HCT116 (cell line): ENCODE data around the gene SNRPB. TPM values are rescaled to one million over a fixed set of nuclear protein-coding genes. Genes with fewer than 3 reads are reported as not detected.

Experiments
- ATAC-seq: fragments of 200-7000 bp; cut with Tn5 transposase; 2 replicates; pipeline ENCODE4 v1.9.1; 2020; ENCODE audit warnings: mild to moderate bottlenecking, moderate library complexity
- BruUV-seq: library from RNA; stranded (reverse); fragments of 400-500 nt; replicated peaks from 2 replicates; lab custom pipeline; 2021; lab: Mats Ljungman, UMichigan
- CTCF ChIA-PET: fragments of 300-600 bp; sonication (Branson Sonifier 250); formaldehyde crosslinking; loops from one replicate; lab custom pipeline; 2021; ENCODE audit warnings: antibody characterized with exemption; lab: Charles Lee
- POLR2A ChIA-PET: fragments of 300-600, 350-600 bp; sonication (Branson Sonifier 250); formaldehyde crosslinking; loops from one replicate; lab custom pipeline; 2021; ENCODE audit warnings: antibody characterized with exemption; lab: Charles Lee
- RAD21 ChIA-PET, 2 experiments: fragments of 300-600 bp; sonication (Branson Sonifier 250); formaldehyde crosslinking; loops; one replicate each; lab custom pipeline; 2023; ENCODE audit warnings: low total read pairs in 2 of 2; ENCODE audit not compliant: uncharacterized antibody in 2 of 2, unreplicated experiment in 2 of 2, low non-redundant PET in 1 of 2; lab: Charles Lee
- DNase-seq: peaks from one replicate; pipeline ENCODE4 v3.0.0-alpha.2; 2010; ENCODE audit warnings: low read depth, low spot score
- H2AFZ ChIP-seq: fragments of 200-600 bp; shearing (Covaris generic), sonication (generic); 2 replicates; pipeline ENCODE4 v1.6.1; 2017; ENCODE audit warnings: low read depth, mixed run types, mixed read lengths, antibody characterized with exemption, low read length; ENCODE audit not compliant: poor library complexity, severe bottlenecking
- H3K27ac ChIP-seq: 2 replicates; pipeline ENCODE4 v1.5.1; 2012; ENCODE audit warnings: low read depth, low read length
- H3K27me3 ChIP-seq: fragments of 200-600 bp; sonication (generic); 2 replicates; pipeline ENCODE4 v1.6.1; 2016; ENCODE audit warnings: mixed run types, low read length, mixed read lengths; ENCODE audit not compliant: insufficient read depth
- H3K36me3 ChIP-seq, 2 experiments: fragments of 200-500 bp in 1 of 2; fragments of 200-600 bp in 1 of 2; sonication (Bioruptor generic) in 1 of 2; sonication (generic) in 1 of 2; 2 replicates each; pipeline versions ENCODE4 v1.5.1 to v1.6.1; 2014 to 2016; ENCODE audit warnings: low read length in 2 of 2, inconsistent platforms in 1 of 2, mixed read lengths in 1 of 2, mixed run types in 1 of 2; ENCODE audit not compliant: insufficient read depth in 2 of 2, control insufficient read depth in 1 of 2
- H3K4me1 ChIP-seq, 2 experiments: fragments of 200-600 bp in 1 of 2; sonication (generic) in 1 of 2; 2 replicates each; pipeline versions ENCODE4 v1.5.1 to v1.6.1; 2012 to 2017; ENCODE audit warnings: low read length in 2 of 2, inconsistent platforms in 1 of 2, mild to moderate bottlenecking in 1 of 2, mixed read lengths in 1 of 2, mixed run types in 1 of 2, moderate library complexity in 1 of 2; ENCODE audit not compliant: insufficient read depth in 2 of 2, control insufficient read depth in 1 of 2
- H3K4me2 ChIP-seq: fragments of 200-600 bp; sonication (generic); 2 replicates; pipeline ENCODE4 v1.6.1; 2017; ENCODE audit warnings: mixed run types, low read length, mixed read lengths
- H3K4me3 ChIP-seq, 2 experiments: fragments of 200-600 bp in 1 of 2; sonication (generic) in 1 of 2; replicated peaks in 1 of 2; 2 replicates each; pipeline ENCODE4 v1.5.1; 2011 to 2016; ENCODE audit warnings: low read length in 2 of 2, control low read depth in 1 of 2, low read depth in 1 of 2, mild to moderate bottlenecking in 1 of 2, mixed read lengths in 1 of 2, mixed run types in 1 of 2
- H3K79me2 ChIP-seq: fragments of 200-600 bp; sonication (generic); 2 replicates; pipeline ENCODE4 v1.6.1; 2017; ENCODE audit warnings: mild to moderate bottlenecking, mixed run types, low read length, moderate library complexity, mixed read lengths; ENCODE audit not compliant: insufficient read depth
- H3K9ac ChIP-seq: fragments of 200-600 bp; sonication (generic); 2 replicates; pipeline ENCODE4 v1.6.1; 2016; ENCODE audit warnings: low read length, mixed read lengths
- H3K9me2 ChIP-seq: fragments of 200-600 bp; sonication (generic), shearing (Covaris generic); 2 replicates; pipeline ENCODE4 v1.6.1; 2017; ENCODE audit warnings: mixed run types, mild to moderate bottlenecking, moderate library complexity; ENCODE audit not compliant: insufficient read depth
- H3K9me3 ChIP-seq, 2 experiments: fragments of 200-500 bp in 1 of 2; fragments of 200-600 bp in 1 of 2; sonication (Bioruptor generic) in 1 of 2; sonication (generic) in 1 of 2; 2 replicates each; pipeline ENCODE4 v1.6.1; 2014 to 2017; ENCODE audit warnings: low read length in 2 of 2, mixed read lengths in 2 of 2, inconsistent platforms in 1 of 2, low read depth in 1 of 2, mild to moderate bottlenecking in 1 of 2, mixed run types in 1 of 2, moderate library complexity in 1 of 2; ENCODE audit not compliant: control insufficient read depth in 1 of 2, insufficient read depth in 1 of 2
- H4K20me1 ChIP-seq: fragments of 200-600 bp; sonication (generic), shearing (Covaris generic); 2 replicates; pipeline ENCODE4 v1.6.1; 2017; ENCODE audit warnings: mixed run types, mild to moderate bottlenecking, moderate library complexity; ENCODE audit not compliant: insufficient read depth
- CEBPB ChIP-seq: IDR thresholded peaks from 2 replicates; pipeline ENCODE4 v1.6.1; 2012; ENCODE audit warnings: low read depth
- EGR1 ChIP-seq: IDR thresholded peaks from 2 replicates; pipeline ENCODE4 v1.6.1; 2012; ENCODE audit warnings: low read depth
- ELF1 ChIP-seq: IDR thresholded peaks from 2 replicates; pipeline ENCODE4 v1.6.1; 2012; ENCODE audit warnings: low read depth, borderline replicate concordance
- EZH2 ChIP-seq: fragments of 200-600 bp; sonication (generic); IDR thresholded peaks from 2 replicates; pipeline ENCODE4 v1.6.1; 2017; ENCODE audit warnings: antibody characterized with exemption, mixed run types
- EZH2phosphoT487 ChIP-seq: fragments of 200-600 bp; IDR thresholded peaks from 2 replicates; pipeline ENCODE4 v1.6.1; 2018; ENCODE audit warnings: antibody characterized with exemption, borderline replicate concordance
- FOSL1 ChIP-seq: IDR thresholded peaks from 2 replicates; pipeline ENCODE4 v1.6.1; 2012; ENCODE audit warnings: low read depth
- POLR2A ChIP-seq: IDR thresholded peaks from 2 replicates; pipeline ENCODE4 v1.7.0; 2011; ENCODE audit warnings: borderline replicate concordance; ENCODE audit not compliant: insufficient read depth, insufficient read length; ENCODE audit errors: extremely low read depth
- POLR2AphosphoS5 ChIP-seq: IDR thresholded peaks from 2 replicates; pipeline ENCODE4 v1.6.1; 2011; ENCODE audit warnings: mild to moderate bottlenecking, low read depth, low read length, moderate library complexity
- RAD21 ChIP-seq: IDR thresholded peaks from 2 replicates; pipeline ENCODE4 v1.6.1; 2012; ENCODE audit warnings: low read depth, mild to moderate bottlenecking
- SIN3A ChIP-seq: IDR thresholded peaks from 2 replicates; pipeline ENCODE4 v1.6.1; 2012; ENCODE audit warnings: low read depth
- SP1 ChIP-seq: IDR thresholded peaks from 2 replicates; pipeline ENCODE4 v1.6.1; 2012; ENCODE audit warnings: low read depth
- SRF ChIP-seq: IDR thresholded peaks from 2 replicates; pipeline ENCODE4 v1.6.1; 2012; ENCODE audit warnings: low read depth
- TCF7L2 ChIP-seq: IDR thresholded peaks from 2 replicates; pipeline ENCODE4 v1.7.0; 2011; ENCODE audit warnings: borderline replicate concordance, inconsistent platforms; ENCODE audit not compliant: insufficient read depth, insufficient read length; ENCODE audit errors: extremely low read depth
- ZBTB33 ChIP-seq: IDR thresholded peaks from 2 replicates; pipeline ENCODE4 v1.6.1; 2011; ENCODE audit warnings: mild to moderate bottlenecking, low read length, moderate library complexity; ENCODE audit not compliant: insufficient replicate concordance; ENCODE audit errors: extremely low read depth
- ZFX ChIP-seq: fragments of 450-650 bp; IDR thresholded peaks from 2 replicates; pipeline ENCODE4 v1.6.1; 2017
- intact Hi-C: fragments of 100-400 bp; cut with micrococcal nuclease; formaldehyde crosslinking; loops from 2 replicates; pipeline ENCODE4 v1.10.0; 2022
- total RNA-seq: library from RNA; stranded (reverse); gene quantifications from one replicate; pipeline ENCODE4 v1.2.1, GENCODE V29; 2021; ENCODE audit not compliant: unreplicated experiment
- TF ChIP-seq, protein P1 (sequence below): IDR thresholded peaks from 2 replicates; pipeline ENCODE4 v1.6.1; 2012
- TF ChIP-seq, protein P2 (sequence below), 3 experiments: fragments of 200-600 bp in 1 of 3; sonication (generic) in 1 of 3; IDR thresholded peaks in 2 of 3; conservative IDR thresholded peaks in 1 of 3; 2 replicates each; pipeline ENCODE4 v1.5.1; 2012 to 2017; ENCODE audit warnings: low read depth in 2 of 3, low read length in 2 of 3, antibody characterized with exemption in 1 of 3, borderline replicate concordance in 1 of 3, control low read depth in 1 of 3, mild to moderate bottlenecking in 1 of 3, mixed read lengths in 1 of 3, mixed run types in 1 of 3, moderate library complexity in 1 of 3; ENCODE audit not compliant: insufficient read depth in 1 of 3

The SNRPB gene
- total RNA-seq, 1 experiment from 2014 or later, result 469 TPM

DNA sequence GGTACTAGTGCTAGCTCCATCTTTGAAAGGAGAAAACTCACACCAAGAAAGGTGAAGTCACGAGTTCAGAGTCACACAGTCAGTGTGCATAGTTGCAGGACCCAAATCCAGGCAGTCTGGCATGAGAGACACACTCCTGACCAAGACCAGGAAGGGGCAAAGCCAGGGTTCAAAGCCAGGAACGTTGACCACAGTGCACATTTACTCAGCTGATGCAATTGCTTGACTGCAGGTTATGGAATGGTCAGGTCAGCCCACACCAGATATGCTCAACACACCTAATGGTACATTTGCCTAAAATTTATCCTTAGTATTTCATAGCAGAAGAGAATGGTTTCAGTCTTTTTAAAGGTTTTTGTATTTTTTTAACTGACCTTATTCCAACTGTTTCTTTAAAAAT is 52.2 kb downstream of the SNRPB start:
- CTCF ChIA-PET, result interaction anchor here (1.2 kb wide), 1 partner anchor 211 kb away, joined by 4 read pairs; no protein-coding TSS in a partner anchor
- ATAC-seq, result no peak

More for the DNA sequence above, 52.2 kb downstream of the SNRPB start:
- Histone ChIP-seq H3K4me2 (no peak overlapping the region), H3K4me3 (no peak overlapping the region), H3K27me3 (no peaks in the 10 kb centered on the region), H2AFZ (no peak overlapping the region), H3K9ac (no peak overlapping the region), H3K79me2 (no peaks in the 10 kb centered on the region), H3K36me3 (no peaks in the 10 kb centered on the region), H4K20me1 (no peaks in the 10 kb centered on the region), H3K27ac (no peak overlapping the region), H3K9me2 (no peaks in the 10 kb centered on the region), H3K9me3 (no peaks in the 10 kb centered on the region), H3K4me1 (no peaks in the 10 kb centered on the region)
- ChIA-PET POLR2A (no interaction called here), RAD21 (no interaction called here)
- intact Hi-C loops, result no loop called here
- TF ChIP-seq POLR2AphosphoS5 (no peak), SRF (no peak), ZBTB33 (no peak), SIN3A (no peak), TCF7L2 (no peak), ZFX (no peak), FOSL1 (no peak), EGR1 (no peak), CEBPB (no peak), EZH2 (no peak), EZH2phosphoT487 (no peak), RAD21 (no peak), SP1 (no peak), ELF1 (no peak), POLR2A (no peak)
- TF ChIP-seq, protein P1, sequence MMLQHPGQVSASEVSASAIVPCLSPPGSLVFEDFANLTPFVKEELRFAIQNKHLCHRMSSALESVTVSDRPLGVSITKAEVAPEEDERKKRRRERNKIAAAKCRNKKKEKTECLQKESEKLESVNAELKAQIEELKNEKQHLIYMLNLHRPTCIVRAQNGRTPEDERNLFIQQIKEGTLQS, result no peak
- TF ChIP-seq, protein P2, sequence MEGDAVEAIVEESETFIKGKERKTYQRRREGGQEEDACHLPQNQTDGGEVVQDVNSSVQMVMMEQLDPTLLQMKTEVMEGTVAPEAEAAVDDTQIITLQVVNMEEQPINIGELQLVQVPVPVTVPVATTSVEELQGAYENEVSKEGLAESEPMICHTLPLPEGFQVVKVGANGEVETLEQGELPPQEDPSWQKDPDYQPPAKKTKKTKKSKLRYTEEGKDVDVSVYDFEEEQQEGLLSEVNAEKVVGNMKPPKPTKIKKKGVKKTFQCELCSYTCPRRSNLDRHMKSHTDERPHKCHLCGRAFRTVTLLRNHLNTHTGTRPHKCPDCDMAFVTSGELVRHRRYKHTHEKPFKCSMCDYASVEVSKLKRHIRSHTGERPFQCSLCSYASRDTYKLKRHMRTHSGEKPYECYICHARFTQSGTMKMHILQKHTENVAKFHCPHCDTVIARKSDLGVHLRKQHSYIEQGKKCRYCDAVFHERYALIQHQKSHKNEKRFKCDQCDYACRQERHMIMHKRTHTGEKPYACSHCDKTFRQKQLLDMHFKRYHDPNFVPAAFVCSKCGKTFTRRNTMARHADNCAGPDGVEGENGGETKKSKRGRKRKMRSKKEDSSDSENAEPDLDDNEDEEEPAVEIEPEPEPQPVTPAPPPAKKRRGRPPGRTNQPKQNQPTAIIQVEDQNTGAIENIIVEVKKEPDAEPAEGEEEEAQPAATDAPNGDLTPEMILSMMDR (IDR thresholded peaks at IDR 0.05 in 2 of 3, conservative IDR thresholded peaks at IDR 0.05 in 1 of 3; ENCODE audit: borderline replicate concordance in 1 of 3, insufficient read depth in 1 of 3, low read depth in 2 of 3, low read length in 2 of 3), result no peak
- no peak for DNase-seq
- BruUV-seq, result no TSS peak
